Osteocyte (in vitro differentiated cells): ENCODE results near the gene AKIP1. TPM values are rescaled to one million over a fixed set of nuclear protein-coding genes. Genes with fewer than 3 reads are reported as not detected.

ENCODE experiments used
- DNase-seq: peaks from one replicate; pipeline ENCODE4 v3.0.0; 2021; ENCODE audit warnings: mixed read lengths; ENCODE audit not compliant: unreplicated experiment; ENCODE audit errors: extremely low spot score
- H3K27ac Mint-ChIP-seq: one replicate; pipeline ENCODE4 v1.8.0; 2021; ENCODE audit warnings: mild to moderate bottlenecking, mixed read lengths; ENCODE audit not compliant: unreplicated experiment
- H3K27me3 Mint-ChIP-seq: one replicate; pipeline ENCODE4 v1.8.0; 2021; ENCODE audit warnings: mixed read lengths; ENCODE audit not compliant: unreplicated experiment
- H3K36me3 Mint-ChIP-seq: one replicate; pipeline ENCODE4 v1.8.0; 2021; ENCODE audit warnings: mixed read lengths; ENCODE audit not compliant: unreplicated experiment
- H3K4me1 Mint-ChIP-seq: one replicate; pipeline ENCODE4 v1.8.0; 2021; ENCODE audit warnings: mixed read lengths; ENCODE audit not compliant: unreplicated experiment
- H3K4me3 Mint-ChIP-seq: one replicate; pipeline ENCODE4 v1.8.0; 2021; ENCODE audit warnings: mild to moderate bottlenecking, moderate library complexity, mixed read lengths; ENCODE audit not compliant: unreplicated experiment
- H3K9me3 Mint-ChIP-seq: one replicate; pipeline ENCODE4 v1.8.0; 2021; ENCODE audit warnings: mixed read lengths; ENCODE audit not compliant: unreplicated experiment
- total RNA-seq: library from RNA; stranded (reverse); gene quantifications from 2 replicates; pipeline ENCODE4 v1.2.1, GENCODE V29; 2021
- TF ChIP-seq, protein P1 (sequence below): fragments of 200-600 bp; sonication (generic); IDR thresholded peaks from 2 replicates; pipeline ENCODE4 v1.5.0; 2021; ENCODE audit warnings: antibody characterized with exemption, mild to moderate bottlenecking, moderate library complexity

The AKIP1 gene
- total RNA-seq, 1 donor from 2014 or later, result 32.6 TPM

DNA sequence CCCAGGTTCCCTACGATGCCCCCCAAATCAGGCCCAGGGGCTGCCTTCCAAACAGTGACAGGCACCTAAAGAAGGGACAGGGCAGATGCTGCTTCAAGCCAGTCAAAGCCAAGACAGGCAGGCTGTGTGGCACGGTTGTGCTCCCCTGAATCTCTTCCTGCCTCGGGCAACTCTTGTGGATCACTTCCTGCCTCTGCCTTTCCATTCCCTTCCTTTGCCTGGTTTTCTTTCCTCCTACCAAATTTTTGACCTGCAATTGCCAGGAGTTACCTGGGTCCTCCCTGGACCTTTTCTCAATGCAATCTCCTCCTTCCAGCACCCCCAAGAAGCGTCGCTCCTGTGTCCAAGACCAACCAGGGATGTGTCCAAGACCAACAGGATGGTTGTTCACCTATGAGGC lies 16.2 kb downstream of the AKIP1 start:
- H3K27ac Mint-ChIP-seq, result no peak overlapping the region
- no peaks in the 10 kb centered on the region for H3K9me3 Mint-ChIP-seq
- H3K4me1 Mint-ChIP-seq, result peaks cover 10% of the 10 kb centered on the region
- H3K27me3 Mint-ChIP-seq, result no peaks in the 10 kb centered on the region
- peak; percentile 25 for DNase-seq
- H3K4me3 Mint-ChIP-seq, result no peak overlapping the region
- peaks cover 13% of the 10 kb centered on the region for H3K36me3 Mint-ChIP-seq
- TF ChIP-seq, protein P1, sequence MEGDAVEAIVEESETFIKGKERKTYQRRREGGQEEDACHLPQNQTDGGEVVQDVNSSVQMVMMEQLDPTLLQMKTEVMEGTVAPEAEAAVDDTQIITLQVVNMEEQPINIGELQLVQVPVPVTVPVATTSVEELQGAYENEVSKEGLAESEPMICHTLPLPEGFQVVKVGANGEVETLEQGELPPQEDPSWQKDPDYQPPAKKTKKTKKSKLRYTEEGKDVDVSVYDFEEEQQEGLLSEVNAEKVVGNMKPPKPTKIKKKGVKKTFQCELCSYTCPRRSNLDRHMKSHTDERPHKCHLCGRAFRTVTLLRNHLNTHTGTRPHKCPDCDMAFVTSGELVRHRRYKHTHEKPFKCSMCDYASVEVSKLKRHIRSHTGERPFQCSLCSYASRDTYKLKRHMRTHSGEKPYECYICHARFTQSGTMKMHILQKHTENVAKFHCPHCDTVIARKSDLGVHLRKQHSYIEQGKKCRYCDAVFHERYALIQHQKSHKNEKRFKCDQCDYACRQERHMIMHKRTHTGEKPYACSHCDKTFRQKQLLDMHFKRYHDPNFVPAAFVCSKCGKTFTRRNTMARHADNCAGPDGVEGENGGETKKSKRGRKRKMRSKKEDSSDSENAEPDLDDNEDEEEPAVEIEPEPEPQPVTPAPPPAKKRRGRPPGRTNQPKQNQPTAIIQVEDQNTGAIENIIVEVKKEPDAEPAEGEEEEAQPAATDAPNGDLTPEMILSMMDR, result no peak

DNA sequence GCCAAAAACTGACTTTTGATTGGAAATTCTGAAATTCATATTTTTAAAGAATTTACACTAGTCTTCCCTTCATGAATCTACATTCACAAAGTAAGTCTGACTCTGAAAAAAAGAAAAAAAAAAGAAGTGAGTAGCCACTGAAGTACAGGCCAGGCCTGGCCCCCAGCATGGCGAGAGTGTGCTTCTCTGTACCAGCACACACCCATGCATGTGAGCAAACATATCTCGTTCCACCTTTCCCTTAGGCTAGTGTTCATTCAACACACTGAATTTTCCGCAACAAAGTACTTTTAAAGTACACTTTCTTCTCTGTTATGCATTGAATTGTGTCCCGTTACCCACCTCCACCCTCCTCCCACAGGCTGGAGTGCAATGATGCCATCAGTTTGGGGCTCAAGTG lies 17.2 kb downstream of the AKIP1 start:
- H3K9me3 Mint-ChIP-seq, result no peaks in the 10 kb centered on the region

DNA sequence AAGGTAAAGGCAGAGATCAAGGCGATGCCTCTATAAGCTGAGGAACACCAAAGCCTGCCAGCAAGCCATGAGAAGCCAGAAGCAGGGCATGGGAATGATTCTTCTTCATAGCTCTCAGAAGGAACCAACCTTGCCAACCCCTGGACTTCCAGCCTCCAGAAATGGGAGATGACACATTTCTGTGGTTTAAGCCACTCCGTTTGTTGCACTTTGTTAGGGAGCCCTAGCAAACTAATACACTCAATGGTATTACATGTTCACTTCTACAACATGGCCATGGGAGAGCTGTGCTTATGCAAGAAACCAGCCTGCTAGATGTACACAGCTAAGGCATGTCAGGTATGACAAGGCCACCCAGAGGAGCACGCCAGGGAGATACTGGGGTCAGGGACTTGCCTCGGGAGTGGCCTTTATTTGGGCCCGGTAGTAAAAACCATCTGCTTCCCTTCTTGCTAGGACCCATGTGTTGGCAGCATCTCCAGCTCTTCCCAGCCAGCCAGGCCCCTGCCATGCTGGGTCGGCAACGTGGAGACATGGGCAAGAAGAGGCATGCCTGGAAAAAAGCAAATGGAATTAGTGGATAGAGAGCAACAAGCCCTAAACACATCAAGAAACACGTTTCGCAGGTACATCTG lies 18.1 kb downstream of the AKIP1 start:
- Mint-ChIP-seq H3K36me3 (peaks cover 4% of the 10 kb centered on the region), H3K27me3 (no peaks in the 10 kb centered on the region), H3K4me1 (peaks cover 9% of the 10 kb centered on the region), H3K4me3 (no peak overlapping the region), H3K9me3 (no peaks in the 10 kb centered on the region), H3K27ac (no peak overlapping the region)
- TF ChIP-seq, protein P1, result no peak
- DNase-seq, result peak; percentile 48

More for the DNA sequence above, 17.2 kb downstream of the AKIP1 start:
- DNase-seq, result peak; percentile 34
- H3K27me3 Mint-ChIP-seq, result no peaks in the 10 kb centered on the region
- H3K36me3 Mint-ChIP-seq, result peaks cover 7% of the 10 kb centered on the region
- no peak overlapping the region for H3K27ac Mint-ChIP-seq
- H3K4me3 Mint-ChIP-seq, result no peak overlapping the region
- TF ChIP-seq, protein P1, result no peak
- H3K4me1 Mint-ChIP-seq, result peaks cover 13% of the 10 kb centered on the region

DNA sequence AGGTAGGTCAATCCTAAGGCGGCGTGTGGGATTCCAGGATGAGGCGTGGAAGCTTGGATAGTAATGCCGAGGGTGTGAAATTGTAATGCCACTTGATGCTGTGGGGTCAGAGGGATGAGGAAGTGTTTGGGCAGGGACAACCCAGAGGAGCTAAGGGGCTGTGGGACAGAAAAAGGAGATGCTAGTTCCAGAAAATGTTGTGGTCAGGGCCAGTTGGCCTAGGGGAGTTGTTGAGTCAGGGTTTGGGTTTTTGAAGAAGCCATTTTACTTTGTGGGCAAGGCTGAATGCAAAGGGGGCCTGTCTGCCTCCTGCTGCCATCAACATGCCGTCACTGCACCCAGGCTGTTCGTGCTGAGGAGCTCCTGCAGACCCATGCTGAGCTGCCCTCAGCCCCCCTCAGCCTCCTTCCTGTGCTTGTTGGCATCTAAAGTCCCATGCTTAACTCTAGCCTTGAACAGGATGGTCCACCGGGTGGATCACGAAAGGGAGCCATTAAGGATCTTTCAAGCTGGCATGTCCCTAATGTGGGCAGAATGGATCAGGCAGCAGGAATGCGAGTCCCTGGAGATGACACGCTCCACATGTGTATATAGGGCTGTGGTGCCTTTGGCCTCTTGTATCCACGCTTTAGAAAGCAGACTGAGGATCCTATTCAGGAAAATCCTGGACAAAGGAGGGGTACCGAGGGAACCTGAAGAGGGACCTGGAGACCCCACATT lies 19.6 kb downstream of the AKIP1 start:
- H3K9me3 Mint-ChIP-seq, result no peaks in the 10 kb centered on the region

More for the DNA sequence above, 19.6 kb downstream of the AKIP1 start:
- H3K4me1 Mint-ChIP-seq, result peaks cover 17% of the 10 kb centered on the region
- H3K27ac Mint-ChIP-seq, result no peak overlapping the region
- no peak overlapping the region for H3K4me3 Mint-ChIP-seq
- peaks cover 2% of the 10 kb centered on the region for H3K36me3 Mint-ChIP-seq
- TF ChIP-seq, protein P1, result no peak
- DNase-seq, result no peak
- no peaks in the 10 kb centered on the region for H3K27me3 Mint-ChIP-seq
